ENCODE data around the gene CSMD2.

Gene CSMD2

DNA sequence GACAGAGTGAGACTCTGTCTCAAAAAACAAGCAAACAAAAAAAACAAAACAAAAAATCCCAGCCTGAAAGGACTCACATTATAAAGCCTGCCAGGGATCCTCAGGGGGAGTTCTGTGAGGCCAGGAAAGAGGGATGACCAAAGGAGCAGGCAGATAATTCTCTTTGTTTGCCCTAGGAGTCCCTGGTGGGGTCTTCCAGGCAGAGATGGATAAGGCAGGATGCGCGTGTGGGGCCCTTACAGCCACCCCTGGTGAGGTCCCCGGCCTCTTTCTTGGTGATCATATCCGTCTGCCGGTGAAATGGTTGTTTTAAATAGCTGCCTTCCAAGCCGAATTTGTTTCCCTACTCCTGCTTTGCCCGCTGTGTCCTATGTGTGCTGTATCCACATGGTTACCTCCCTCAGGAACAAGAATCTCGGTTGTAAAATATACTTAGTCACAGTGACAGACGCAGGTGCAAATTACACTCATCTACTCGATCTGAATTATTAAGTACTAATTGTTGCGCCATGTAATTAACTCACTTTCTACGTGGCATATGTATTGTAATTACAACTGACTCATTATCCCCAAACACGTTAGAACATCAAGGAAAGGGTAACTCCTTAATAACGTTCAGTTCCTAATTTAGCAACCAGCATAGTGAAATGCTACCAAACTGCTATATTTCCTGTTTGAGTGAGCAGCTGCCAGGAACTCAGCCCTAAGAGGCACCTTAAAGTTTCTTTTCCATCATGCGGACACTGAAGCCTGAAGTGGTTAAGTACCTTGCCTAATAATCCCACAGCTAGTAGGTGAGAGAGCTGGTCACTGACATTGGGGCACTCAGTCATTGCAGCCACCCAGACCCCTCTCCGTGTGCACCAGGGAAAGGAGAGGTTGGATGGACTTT lies 586.2 kb downstream of the CSMD2 start:
- no peak overlapping the region for H3K4me2 ChIP-seq (ENCODE audit: low read depth, low read length, poor library complexity, severe bottlenecking)
- no peaks in the 10 kb centered on the region for H3K79me2 ChIP-seq (ENCODE audit: insufficient read depth, low read length)
- H3K27me3 ChIP-seq (ENCODE audit: insufficient read depth, low read length, poor library complexity, severe bottlenecking) = no peaks in the 10 kb centered on the region
- no peak overlapping the region for H2AFZ ChIP-seq (ENCODE audit: low read length)
- H3K4me3 ChIP-seq (ENCODE audit: low read length, poor library complexity, severe bottlenecking) = no peak overlapping the region
- H3K4me1 ChIP-seq (ENCODE audit: insufficient read depth, low read length, poor library complexity, severe bottlenecking) = no peaks in the 10 kb centered on the region
- H3K9ac ChIP-seq (ENCODE audit: low read depth, low read length, poor library complexity, severe bottlenecking) = no peak overlapping the region
- H3K9me3 ChIP-seq (ENCODE audit: insufficient read depth, low read depth, low read length) = no peaks in the 10 kb centered on the region
- H3F3A ChIP-seq (ENCODE audit: low read depth) = no peaks in the 10 kb centered on the region
- H4K20me1 ChIP-seq (ENCODE audit: insufficient read depth, low read length, poor library complexity, severe bottlenecking) = no peaks in the 10 kb centered on the region
- H3K9me2 ChIP-seq (replicated peaks; ENCODE audit: low read depth, low read length) = no peaks in the 10 kb centered on the region
- H3K36me3 ChIP-seq (ENCODE audit: insufficient read depth, low read length) = no peaks in the 10 kb centered on the region
- no peak for TF ChIP-seq CTCF (conservative IDR thresholded peaks at IDR 0.05; ENCODE audit: low read length)
- no peak for TF ChIP-seq EZH2phosphoT487 (IDR thresholded peaks at IDR 0.05; ENCODE audit: borderline replicate concordance)

DNA sequence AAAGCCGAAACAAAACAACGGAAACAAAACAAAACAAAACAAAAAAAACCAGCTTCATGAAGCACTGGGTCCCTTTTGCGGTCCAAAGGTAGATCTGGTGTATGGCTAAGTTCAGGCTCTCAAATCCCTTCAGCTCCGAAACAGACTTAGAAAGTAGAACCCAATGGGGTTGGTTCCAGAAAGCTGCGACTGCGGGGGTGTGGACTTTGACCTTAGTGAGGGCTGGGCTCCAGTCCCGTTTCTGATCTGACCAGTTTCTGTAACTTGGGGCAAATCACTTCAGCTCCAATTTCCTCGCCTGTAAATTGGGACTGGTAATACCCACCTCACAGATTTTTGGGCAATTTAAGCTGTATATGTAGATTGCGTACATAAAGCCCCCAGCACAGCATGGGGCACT lies 587.4 kb downstream of the CSMD2 start:
- Histone ChIP-seq H3K9me2 (replicated peaks; ENCODE audit: low read depth, low read length) (no peaks in the 10 kb centered on the region), H4K20me1 (ENCODE audit: insufficient read depth, low read length, poor library complexity, severe bottlenecking) (no peaks in the 10 kb centered on the region), H3K4me3 (ENCODE audit: low read length, poor library complexity, severe bottlenecking) (no peak overlapping the region), H3K9ac (ENCODE audit: low read depth, low read length, poor library complexity, severe bottlenecking) (no peak overlapping the region), H3K27me3 (ENCODE audit: insufficient read depth, low read length, poor library complexity, severe bottlenecking) (no peaks in the 10 kb centered on the region), H3F3A (ENCODE audit: low read depth) (no peaks in the 10 kb centered on the region), H3K79me2 (ENCODE audit: insufficient read depth, low read length) (no peaks in the 10 kb centered on the region), H3K9me3 (ENCODE audit: insufficient read depth, low read depth, low read length) (no peaks in the 10 kb centered on the region), H2AFZ (ENCODE audit: low read length) (no peak overlapping the region), H3K36me3 (ENCODE audit: insufficient read depth, low read length) (no peaks in the 10 kb centered on the region), H3K4me1 (ENCODE audit: insufficient read depth, low read length, poor library complexity, severe bottlenecking) (no peaks in the 10 kb centered on the region), H3K4me2 (ENCODE audit: low read depth, low read length, poor library complexity, severe bottlenecking) (no peak overlapping the region)
- TF ChIP-seq CTCF (conservative IDR thresholded peaks at IDR 0.05; ENCODE audit: low read length) = no peak
- no peak for TF ChIP-seq EZH2phosphoT487 (IDR thresholded peaks at IDR 0.05; ENCODE audit: borderline replicate concordance)

GRCh38 chr1:33576821-33577599 lies 588.0 kb downstream of the CSMD2 start:
- no peak overlapping the region for H2AFZ ChIP-seq (ENCODE audit: low read length)
- H3K79me2 ChIP-seq (ENCODE audit: insufficient read depth, low read length) = no peaks in the 10 kb centered on the region
- H3K36me3 ChIP-seq (ENCODE audit: insufficient read depth, low read length) = no peaks in the 10 kb centered on the region
- H3K4me1 ChIP-seq (ENCODE audit: insufficient read depth, low read length, poor library complexity, severe bottlenecking) = no peaks in the 10 kb centered on the region
- H3K27me3 ChIP-seq (ENCODE audit: insufficient read depth, low read length, poor library complexity, severe bottlenecking) = no peaks in the 10 kb centered on the region
- no peaks in the 10 kb centered on the region for H3K9me2 ChIP-seq (replicated peaks; ENCODE audit: low read depth, low read length)
- H3K9ac ChIP-seq (ENCODE audit: low read depth, low read length, poor library complexity, severe bottlenecking) = no peak overlapping the region
- no peak for TF ChIP-seq EZH2phosphoT487 (IDR thresholded peaks at IDR 0.05; ENCODE audit: borderline replicate concordance)
- no peak for TF ChIP-seq CTCF (conservative IDR thresholded peaks at IDR 0.05; ENCODE audit: low read length)
- no peaks in the 10 kb centered on the region for H3K9me3 ChIP-seq (ENCODE audit: insufficient read depth, low read depth, low read length)
- no peaks in the 10 kb centered on the region for H3F3A ChIP-seq (ENCODE audit: low read depth)
- H4K20me1 ChIP-seq (ENCODE audit: insufficient read depth, low read length, poor library complexity, severe bottlenecking) = no peaks in the 10 kb centered on the region
- no peak overlapping the region for H3K4me3 ChIP-seq (ENCODE audit: low read length, poor library complexity, severe bottlenecking)
- H3K4me2 ChIP-seq (ENCODE audit: low read depth, low read length, poor library complexity, severe bottlenecking) = no peak overlapping the region
